ENCODE results near the gene CCL14. TPM values are rescaled to one million over a fixed set of nuclear protein-coding genes. Genes with fewer than 3 reads are reported as not detected.
"Not testable (repeated sequence)": the region's sequence is repeated elsewhere in the genome, so short reads cannot be mapped to it uniquely, and the experiment has no call there.

CCL14 gene
- 43.3 TPM for total RNA-seq

GRCh38 chr17:35986643-35987042 is at the start of gene CCL14:
Gene CCL14 (minus strand): TSS chr17:35986729. CDS start chr17:35986649, 80 bp downstream.
- no peak for DNase-seq (ENCODE audit: low spot score)

GRCh38 chr17:36036235-36036634 is 49.7 kb upstream of the CCL14 start:
- DNase-seq (ENCODE audit: low spot score), result no peak

- no peak for DNase-seq (ENCODE audit: low spot score)
Observed at GRCh38 chr17:36034127-36034526, 47.6 kb upstream of the CCL14 start.

- no peak for DNase-seq (ENCODE audit: low spot score)
Observed at GRCh38 chr17:36030956-36031355, 44.4 kb upstream of the CCL14 start.

- no peak for DNase-seq (ENCODE audit: low spot score)
Observed at GRCh38 chr17:36027761-36028160, 41.2 kb upstream of the CCL14 start.

GRCh38 chr17:36024106-36024869 is 37.8 kb upstream of the CCL14 start:
- no peak for DNase-seq (ENCODE audit: low spot score)

- no peak for DNase-seq (ENCODE audit: low spot score)
Observed at GRCh38 chr17:36019423-36019822, 32.9 kb upstream of the CCL14 start.

- no peak for DNase-seq (ENCODE audit: low spot score)
Observed at GRCh38 chr17:36017799-36018198, 31.3 kb upstream of the CCL14 start, which contains the start of gene CCL23. Gene CCL23 (minus strand): TSS chr17:36017972. CDS start chr17:36017897, 75 bp downstream.

GRCh38 chr17:36016555-36016954 is 30.0 kb upstream of the CCL14 start:
- DNase-seq (ENCODE audit: low spot score), result no peak

GRCh38 chr17:36015895-36016294 is 29.4 kb upstream of the CCL14 start:
- not testable (repeated sequence) for DNase-seq (ENCODE audit: low spot score)

GRCh38 chr17:36014946-36015345 is 28.4 kb upstream of the CCL14 start:
- DNase-seq (ENCODE audit: low spot score), result no peak

- DNase-seq (ENCODE audit: low spot score), result no peak
Observed at GRCh38 chr17:36011201-36011600, 24.7 kb upstream of the CCL14 start.

- no peak for DNase-seq (ENCODE audit: low spot score)
Observed at GRCh38 chr17:36008998-36009665, 22.6 kb upstream of the CCL14 start.

GRCh38 chr17:36004594-36005108 is 18.1 kb upstream of the CCL14 start:
- DNase-seq (ENCODE audit: low spot score), result no peak

- no peak for DNase-seq (ENCODE audit: low spot score)
Observed at GRCh38 chr17:36002631-36003030, 16.1 kb upstream of the CCL14 start.

- peak; percentile 83 for DNase-seq (ENCODE audit: low spot score)
Observed at GRCh38 chr17:36001862-36002603, 15.5 kb upstream of the CCL14 start.

GRCh38 chr17:36001110-36001771 is 14.7 kb upstream of the CCL14 start, which contains the start of gene CCL15:
Gene CCL15 (minus strand): TSS chr17:36001553. CDS start chr17:36001492, 61 bp downstream.
- no peak for DNase-seq (ENCODE audit: low spot score)

GRCh38 chr17:36000732-36001109 is 14.2 kb upstream of the CCL14 start:
- no peak for DNase-seq (ENCODE audit: low spot score)

GRCh38 chr17:35998756-35999155 is 12.2 kb upstream of the CCL14 start:
- DNase-seq (ENCODE audit: low spot score), result no peak

GRCh38 chr17:35998018-35998545 is 11.6 kb upstream of the CCL14 start:
- no peak for DNase-seq (ENCODE audit: low spot score)

- DNase-seq (ENCODE audit: low spot score), result not testable (repeated sequence)
Observed at GRCh38 chr17:35995346-35995745, 8.8 kb upstream of the CCL14 start.

Data from mucosa of gallbladder (tissue), 1 donor.